RWPE2 (cell line): ENCODE results near the gene NMT2.
A peak's percentile ranks its signal among the peaks of the same experiment; 100 is the strongest.

Source experiments
- ATAC-seq: fragments of 200-7000 bp; cut with Tn5 transposase; 3 replicates; pipeline ENCODE4 v1.9.1; 2021; ENCODE audit warnings: low read depth
- DNase-seq: peaks from one replicate; pipeline ENCODE4 v3.0.0-alpha.2; 2020; ENCODE audit warnings: low spot score
- H3K27ac ChIP-seq: fragments of 450-650 bp; 2 replicates; pipeline ENCODE4 v1.5.1; 2017; ENCODE audit warnings: mild to moderate bottlenecking; ENCODE audit not compliant: poor library complexity, severe bottlenecking
- H3K27me3 ChIP-seq: fragments of 250-450 bp; sonication (Bioruptor Pico); 2 replicates; pipeline ENCODE4 v1.5.1; 2021; ENCODE audit warnings: mild to moderate bottlenecking, moderate library complexity; ENCODE audit not compliant: insufficient read depth, poor library complexity, severe bottlenecking
- H3K36me3 ChIP-seq: fragments of 250-450 bp; sonication (Bioruptor Pico); 2 replicates; pipeline ENCODE4 v1.5.1; 2020; ENCODE audit warnings: low read depth, mild to moderate bottlenecking, moderate library complexity
- H3K4me1 ChIP-seq: fragments of 250-450 bp; sonication (Bioruptor Pico); 2 replicates; pipeline ENCODE4 v1.5.1; 2021; ENCODE audit warnings: mild to moderate bottlenecking, moderate library complexity; ENCODE audit not compliant: insufficient read depth, poor library complexity, severe bottlenecking
- H3K4me3 ChIP-seq: fragments of 250-450 bp; sonication (Bioruptor Pico); 2 replicates; pipeline ENCODE4 v1.5.1; 2021; ENCODE audit warnings: mild to moderate bottlenecking, moderate library complexity; ENCODE audit not compliant: severe bottlenecking
- H3K9me3 ChIP-seq: fragments of 250-450 bp; sonication (Bioruptor Pico); 2 replicates; pipeline ENCODE4 v1.5.1; 2021; ENCODE audit warnings: mild to moderate bottlenecking, moderate library complexity; ENCODE audit not compliant: severe bottlenecking
- CTCF ChIP-seq: fragments of 450-650 bp; IDR thresholded peaks from one replicate; pipeline ENCODE4 v1.5.1; 2017; ENCODE audit warnings: mild to moderate bottlenecking, moderate library complexity; ENCODE audit not compliant: poor library complexity, severe bottlenecking

The NMT2 gene

GRCh38 chr10:15168291-15168785 lies at the start of gene NMT2:
Gene NMT2 (minus strand): TSS chr10:15168693. CDS start chr10:15168612, 81 bp downstream.
- peaks cover 10% of the 10 kb centered on the region for H3K4me1 ChIP-seq
- DNase-seq, result peak; percentile 79
- H3K9me3 ChIP-seq, result peaks cover 3% of the 10 kb centered on the region
- peak; percentile 43 for TF ChIP-seq CTCF
- H3K4me3 ChIP-seq, result peak within 1 kb of the TSS; percentile 97
- peak; percentile 81 for ATAC-seq
- peak within 1 kb of the TSS; percentile 51 for H3K27ac ChIP-seq
- H3K27me3 ChIP-seq, result no peaks in the 10 kb centered on the region
- no peaks in the 10 kb centered on the region; the same call in 1 of the 2 replicates for H3K36me3 ChIP-seq

DNA sequence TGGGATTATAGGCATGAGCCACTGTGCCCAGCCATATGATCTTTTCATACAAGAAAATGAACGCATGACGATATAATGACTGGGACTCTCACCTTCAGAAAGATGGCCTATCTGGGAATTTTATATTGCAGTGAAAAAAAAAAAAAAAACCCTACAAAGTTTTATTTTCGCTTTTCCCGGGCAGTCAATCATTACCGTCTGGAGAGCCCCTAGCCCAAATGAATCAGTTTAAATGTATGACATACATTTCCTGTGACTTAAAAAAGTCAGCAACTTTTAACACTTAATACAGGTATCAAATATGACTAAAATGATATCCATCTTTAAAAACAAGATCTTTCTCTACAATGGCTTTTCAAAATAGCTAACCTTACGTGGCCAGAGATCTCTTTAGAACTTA lies 48.2 kb upstream of the NMT2 start:
- ATAC-seq (no peak), DNase-seq (no peak)
- no peaks in the 10 kb centered on the region for H3K36me3 ChIP-seq
- H3K27ac ChIP-seq, result no peak overlapping the region
- H3K4me1 ChIP-seq, result no peaks in the 10 kb centered on the region
- no peaks in the 10 kb centered on the region for H3K27me3 ChIP-seq
- no peaks in the 10 kb centered on the region for H3K9me3 ChIP-seq
- H3K4me3 ChIP-seq, result no peak overlapping the region
- TF ChIP-seq CTCF, result no peak

DNA sequence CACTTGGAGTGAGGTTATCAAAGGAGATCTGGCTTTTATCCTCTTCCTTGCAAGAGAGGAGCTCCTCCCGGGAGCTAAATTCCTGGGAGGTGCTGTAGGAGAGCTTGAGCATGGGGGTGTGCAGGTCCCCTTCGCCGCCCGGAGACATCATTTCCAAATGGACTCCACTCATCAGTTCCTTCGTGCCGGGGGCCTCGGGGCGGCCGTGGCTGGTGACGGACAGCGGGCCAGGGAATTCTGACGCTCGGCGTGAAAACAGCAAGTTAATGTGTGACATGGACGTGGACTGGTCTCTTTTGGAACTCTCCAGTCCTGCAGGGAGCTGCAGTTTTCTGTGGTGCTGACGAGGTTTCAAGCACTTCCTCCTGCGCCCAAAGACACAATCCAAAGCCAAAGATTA lies 45.7 kb upstream of the NMT2 start:
- Histone ChIP-seq H3K4me1 (no peaks in the 10 kb centered on the region), H3K36me3 (no peaks in the 10 kb centered on the region), H3K4me3 (no peak overlapping the region), H3K9me3 (no peaks in the 10 kb centered on the region), H3K27me3 (no peaks in the 10 kb centered on the region), H3K27ac (no peak overlapping the region)
- ATAC-seq, result no peak
- no peak for TF ChIP-seq CTCF
- DNase-seq, result no peak

GRCh38 chr10:15213461-15213861 lies 45.0 kb upstream of the NMT2 start:
- no peak for TF ChIP-seq CTCF
- Histone ChIP-seq H3K36me3 (no peaks in the 10 kb centered on the region), H3K4me3 (no peak overlapping the region), H3K9me3 (no peaks in the 10 kb centered on the region), H3K27me3 (no peaks in the 10 kb centered on the region), H3K27ac (no peak overlapping the region), H3K4me1 (no peaks in the 10 kb centered on the region)
- ATAC-seq (no peak), DNase-seq (no peak)

GRCh38 chr10:15211464-15211979 lies 43.0 kb upstream of the NMT2 start:
- H3K4me3 ChIP-seq, result no peak overlapping the region
- H3K9me3 ChIP-seq, result no peaks in the 10 kb centered on the region
- no peak for DNase-seq
- no peaks in the 10 kb centered on the region for H3K4me1 ChIP-seq
- no peak overlapping the region for H3K27ac ChIP-seq
- H3K36me3 ChIP-seq, result no peaks in the 10 kb centered on the region
- H3K27me3 ChIP-seq, result no peaks in the 10 kb centered on the region
- no peak for TF ChIP-seq CTCF
- ATAC-seq, result peak; percentile 80; the same call in 2 of the 3 replicates
